Measurements from ENCODE around the gene PHYKPL.

DNA sequence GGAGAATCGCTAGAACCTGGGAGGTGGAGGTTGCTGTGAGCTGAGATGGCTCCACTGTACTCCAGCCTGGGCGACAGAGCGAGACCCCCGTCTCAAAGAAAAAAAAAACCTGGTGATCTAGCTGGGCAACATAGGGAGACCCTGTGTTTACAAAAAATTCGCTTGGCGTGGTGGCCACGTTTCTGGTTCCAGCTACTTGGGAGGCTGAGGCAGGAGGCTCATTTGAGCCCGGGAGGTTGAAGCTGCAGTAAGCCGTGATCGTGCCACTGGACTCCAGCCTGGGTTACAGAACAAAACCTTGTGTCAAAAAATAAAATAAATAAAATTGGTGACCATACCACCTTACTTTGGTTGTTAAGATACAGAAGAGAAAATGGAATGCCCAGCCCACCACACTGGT, 30.1 kb downstream of the PHYKPL start:
- TF ChIP-seq, protein P1, sequence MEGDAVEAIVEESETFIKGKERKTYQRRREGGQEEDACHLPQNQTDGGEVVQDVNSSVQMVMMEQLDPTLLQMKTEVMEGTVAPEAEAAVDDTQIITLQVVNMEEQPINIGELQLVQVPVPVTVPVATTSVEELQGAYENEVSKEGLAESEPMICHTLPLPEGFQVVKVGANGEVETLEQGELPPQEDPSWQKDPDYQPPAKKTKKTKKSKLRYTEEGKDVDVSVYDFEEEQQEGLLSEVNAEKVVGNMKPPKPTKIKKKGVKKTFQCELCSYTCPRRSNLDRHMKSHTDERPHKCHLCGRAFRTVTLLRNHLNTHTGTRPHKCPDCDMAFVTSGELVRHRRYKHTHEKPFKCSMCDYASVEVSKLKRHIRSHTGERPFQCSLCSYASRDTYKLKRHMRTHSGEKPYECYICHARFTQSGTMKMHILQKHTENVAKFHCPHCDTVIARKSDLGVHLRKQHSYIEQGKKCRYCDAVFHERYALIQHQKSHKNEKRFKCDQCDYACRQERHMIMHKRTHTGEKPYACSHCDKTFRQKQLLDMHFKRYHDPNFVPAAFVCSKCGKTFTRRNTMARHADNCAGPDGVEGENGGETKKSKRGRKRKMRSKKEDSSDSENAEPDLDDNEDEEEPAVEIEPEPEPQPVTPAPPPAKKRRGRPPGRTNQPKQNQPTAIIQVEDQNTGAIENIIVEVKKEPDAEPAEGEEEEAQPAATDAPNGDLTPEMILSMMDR (conservative IDR thresholded peaks at IDR 0.05 in 1 of 2, IDR thresholded peaks at IDR 0.05 in 1 of 2; ENCODE audit: low read depth in 1 of 2, low read length in 2 of 2), result no peak
- no peak for TF ChIP-seq EZH2 (IDR thresholded peaks at IDR 0.05; ENCODE audit: low read length, missing control alignments)
